Thyroid gland (tissue), 4 donors: Measurements from ENCODE around the gene RANBP9. TPM values are rescaled to one million over a fixed set of nuclear protein-coding genes. Genes with fewer than 3 reads are reported as not detected.
A peak's percentile ranks its signal among the peaks of the same experiment; 100 is the strongest.

Source experiments
- DNase-seq, 2 donors: peaks; one replicate each; pipeline ENCODE4 v3.0.0-alpha.2; 2019
- H3K27ac ChIP-seq, 3 donors: fragments of 200-600 bp; sonication (generic); 1 replicate in 2 of 3; 2 replicates in 1 of 3; pipeline ENCODE4 v1.5.1; 2016 to 2019; ENCODE audit warnings: mild to moderate bottlenecking in 1 of 3, moderate library complexity in 1 of 3
- H3K27me3 ChIP-seq: fragments of 200-600 bp; sonication (generic); one replicate; pipeline ENCODE4 v1.5.1; 2019
- H3K36me3 ChIP-seq, 2 donors: fragments of 200-600 bp; sonication (generic); one replicate each; pipeline ENCODE4 v1.5.1; 2016 to 2019
- H3K4me1 ChIP-seq, 2 donors: fragments of 200-600 bp; sonication (generic); one replicate each; pipeline ENCODE4 v1.5.1; 2017 to 2019
- H3K4me3 ChIP-seq, 3 donors: fragments of 200-600 bp; sonication (generic); replicated peaks in 1 of 3; 1 replicate in 2 of 3; 2 replicates in 1 of 3; pipeline ENCODE4 v1.5.1; 2016; ENCODE audit warnings: mild to moderate bottlenecking in 1 of 3
- H3K9me3 ChIP-seq: fragments of 200-600 bp; sonication (generic); one replicate; pipeline ENCODE4 v1.5.1; 2017
- POLR2A ChIP-seq, 2 donors: fragments of 450-650 bp; IDR thresholded peaks; one replicate each; pipeline ENCODE4 v1.6.1; 2017; ENCODE audit warnings: antibody characterized with exemption in 2 of 2, mild to moderate bottlenecking in 2 of 2, moderate library complexity in 1 of 2
- WGBS, 2 donors: methylation state at CpG; one replicate each; pipeline ENCODE4 v1.1.5; 2017; 5-methylcytosine and 5-hydroxymethylcytosine counted together
- intact Hi-C: fragments of 100-400 bp; cut with DNase I; formaldehyde crosslinking; loops from one replicate; pipeline ENCODE4 v1.15.1; 2023
- total RNA-seq, 4 donors: library from RNA; depleted of rRNA; stranded (reverse); fragments of >200 nt; gene quantifications; one replicate each; pipeline ENCODE4 v1.2.3, GENCODE V29; 2016
- TF ChIP-seq, protein P1 (sequence below), 6 experiments: fragments of 200-600 bp in 3 of 6; fragments of 450-650 bp in 3 of 6; sonication (generic) in 3 of 6; IDR thresholded peaks; one replicate each; pipeline ENCODE4 v1.5.1; 2016 to 2019; ENCODE audit warnings: antibody characterized with exemption in 6 of 6, mild to moderate bottlenecking in 2 of 6, inconsistent platforms in 1 of 6, moderate library complexity in 1 of 6

The RANBP9 gene
- total RNA-seq, 4 donors from 2014 or later = 26.8 to 42.6 (median 32.4) TPM

DNA sequence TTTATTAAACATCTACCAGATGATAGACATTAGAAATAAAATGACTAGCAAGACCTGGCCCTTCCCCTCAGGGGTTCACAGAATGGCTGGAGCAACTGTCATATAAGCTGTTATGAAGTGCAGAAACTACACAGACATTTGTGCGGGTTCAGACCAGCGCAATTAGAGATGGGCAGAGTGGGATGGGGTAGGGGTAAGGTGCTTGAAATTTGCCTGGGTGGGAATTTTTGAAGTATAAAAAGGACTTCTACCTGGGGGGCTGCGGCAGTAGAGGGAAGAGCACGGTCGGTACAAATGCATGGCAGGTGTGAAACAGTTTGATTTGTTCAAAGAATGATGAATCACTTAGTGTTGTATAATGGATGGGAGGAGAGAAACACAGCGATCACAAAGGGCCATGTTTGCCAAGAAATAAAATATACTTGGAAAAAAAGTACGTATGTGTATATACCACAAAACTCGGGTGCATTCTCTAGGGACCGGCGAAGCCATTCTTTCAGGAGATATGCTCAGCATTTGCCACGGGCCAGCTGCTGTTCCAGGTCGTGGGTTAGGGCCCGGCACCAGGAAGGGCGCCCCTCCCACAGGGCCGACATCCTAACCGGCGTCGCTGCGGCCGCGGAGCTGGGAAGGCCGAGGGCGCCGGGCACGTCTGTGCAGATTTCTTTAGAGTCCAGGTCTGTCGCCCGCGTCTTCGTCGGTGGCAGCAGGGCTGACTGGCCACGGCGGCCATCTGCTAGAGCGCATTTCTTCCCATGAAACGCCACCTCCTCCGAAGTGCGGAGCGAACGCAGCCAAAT lies 97.3 kb downstream of the RANBP9 start:
- Histone ChIP-seq H3K27ac (peak overlapping the region; percentile 44 to 82 (median 49)), H3K9me3 (no peaks in the 10 kb centered on the region), H3K4me3 (peak overlapping the region; percentile 21 to 96 (median 65)), H3K27me3 (no peaks in the 10 kb centered on the region), H3K36me3 (peaks cover 15 to 22% of the 10 kb centered on the region in 2 donors), H3K4me1 (peaks cover 7 to 32% of the 10 kb centered on the region in 2 donors)
- intact Hi-C loops = no loop called here
- TF ChIP-seq POLR2A (IDR thresholded peaks at IDR 0.05) = no peak
- TF ChIP-seq, protein P1, sequence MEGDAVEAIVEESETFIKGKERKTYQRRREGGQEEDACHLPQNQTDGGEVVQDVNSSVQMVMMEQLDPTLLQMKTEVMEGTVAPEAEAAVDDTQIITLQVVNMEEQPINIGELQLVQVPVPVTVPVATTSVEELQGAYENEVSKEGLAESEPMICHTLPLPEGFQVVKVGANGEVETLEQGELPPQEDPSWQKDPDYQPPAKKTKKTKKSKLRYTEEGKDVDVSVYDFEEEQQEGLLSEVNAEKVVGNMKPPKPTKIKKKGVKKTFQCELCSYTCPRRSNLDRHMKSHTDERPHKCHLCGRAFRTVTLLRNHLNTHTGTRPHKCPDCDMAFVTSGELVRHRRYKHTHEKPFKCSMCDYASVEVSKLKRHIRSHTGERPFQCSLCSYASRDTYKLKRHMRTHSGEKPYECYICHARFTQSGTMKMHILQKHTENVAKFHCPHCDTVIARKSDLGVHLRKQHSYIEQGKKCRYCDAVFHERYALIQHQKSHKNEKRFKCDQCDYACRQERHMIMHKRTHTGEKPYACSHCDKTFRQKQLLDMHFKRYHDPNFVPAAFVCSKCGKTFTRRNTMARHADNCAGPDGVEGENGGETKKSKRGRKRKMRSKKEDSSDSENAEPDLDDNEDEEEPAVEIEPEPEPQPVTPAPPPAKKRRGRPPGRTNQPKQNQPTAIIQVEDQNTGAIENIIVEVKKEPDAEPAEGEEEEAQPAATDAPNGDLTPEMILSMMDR (IDR thresholded peaks at IDR 0.05) = no peak
- 9 to 10% methylated on average over 25 to 28 of the region's 38 CpGs for WGBS, 2 donors
- DNase-seq = peak; percentile 66 to 70

DNA sequence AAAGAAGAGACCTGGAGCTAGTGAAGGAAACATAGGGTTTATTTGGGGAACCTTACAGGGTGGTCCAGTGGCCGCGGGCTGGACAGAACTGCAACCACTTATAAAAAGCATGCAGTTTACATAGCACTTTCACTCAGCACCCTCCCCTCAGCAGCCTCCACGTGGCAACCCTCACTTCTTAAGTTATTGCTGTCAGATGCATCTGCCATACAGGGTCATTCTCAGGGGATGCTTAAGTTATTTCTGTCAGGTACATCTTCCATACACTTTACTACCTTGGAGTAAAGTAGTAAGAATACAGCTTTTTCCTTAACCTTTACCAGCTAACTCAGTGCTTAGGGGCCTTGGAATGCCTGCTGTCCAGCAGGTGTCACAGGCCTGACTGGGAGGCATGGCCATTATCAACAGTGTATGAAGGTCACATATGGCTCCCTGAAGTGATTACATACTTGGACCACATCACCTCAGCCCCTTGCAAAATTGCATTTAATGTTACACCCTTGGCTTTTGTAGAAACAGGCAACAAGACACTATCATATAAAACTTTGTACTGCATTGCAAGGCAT lies 98.5 kb downstream of the RANBP9 start:
- Histone ChIP-seq H3K4me3 (no peak overlapping the region), H3K27me3 (no peaks in the 10 kb centered on the region), H3K9me3 (no peaks in the 10 kb centered on the region), H3K36me3 (peaks cover 5 to 14% of the 10 kb centered on the region in 2 donors), H3K27ac (no peak overlapping the region), H3K4me1 (peaks cover 7 to 32% of the 10 kb centered on the region in 2 donors)
- TF ChIP-seq POLR2A (IDR thresholded peaks at IDR 0.05) = no peak
- TF ChIP-seq, protein P1 (IDR thresholded peaks at IDR 0.05) = no peak
- intact Hi-C loops = no loop called here
- 61 to 67% methylated on average over 3 of the region's 3 CpGs for WGBS, 2 donors
- DNase-seq = no peak

DNA sequence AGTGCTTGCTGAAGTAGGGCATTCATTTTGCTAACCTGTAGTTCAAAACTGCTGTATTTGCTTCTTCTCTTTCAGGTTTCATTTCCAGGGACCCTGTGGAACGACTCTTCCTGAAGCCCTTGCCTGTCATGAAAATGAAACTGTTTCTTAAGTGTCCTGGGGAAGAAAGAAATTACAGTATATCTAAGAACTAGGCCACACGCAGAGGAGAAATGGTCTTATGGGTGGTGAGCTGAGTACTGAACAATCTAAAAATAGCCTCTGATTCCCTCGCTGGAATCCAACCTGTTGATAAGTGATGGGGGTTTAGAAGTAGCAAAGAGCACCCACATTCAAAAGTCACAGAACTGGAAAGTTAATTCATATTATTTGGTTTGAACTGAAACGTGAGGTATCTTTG lies 99.9 kb downstream of the RANBP9 start:
- peaks cover 0 to 2% of the 10 kb centered on the region in 2 donors for H3K36me3 ChIP-seq
- intact Hi-C loops = no loop called here
- H3K27ac ChIP-seq = peak overlapping the region; percentile 37 to 66 (median 46)
- peaks cover 7 to 29% of the 10 kb centered on the region in 2 donors for H3K4me1 ChIP-seq
- H3K9me3 ChIP-seq = no peaks in the 10 kb centered on the region
- H3K4me3 ChIP-seq = no peak overlapping the region
- no peaks in the 10 kb centered on the region for H3K27me3 ChIP-seq
- no peak for TF ChIP-seq POLR2A (IDR thresholded peaks at IDR 0.05)
- TF ChIP-seq, protein P1 (IDR thresholded peaks at IDR 0.05) = no peak
- 35 to 69% methylated on average over 4 of the region's 4 CpGs for WGBS, 2 donors
- no peak for DNase-seq

DNA sequence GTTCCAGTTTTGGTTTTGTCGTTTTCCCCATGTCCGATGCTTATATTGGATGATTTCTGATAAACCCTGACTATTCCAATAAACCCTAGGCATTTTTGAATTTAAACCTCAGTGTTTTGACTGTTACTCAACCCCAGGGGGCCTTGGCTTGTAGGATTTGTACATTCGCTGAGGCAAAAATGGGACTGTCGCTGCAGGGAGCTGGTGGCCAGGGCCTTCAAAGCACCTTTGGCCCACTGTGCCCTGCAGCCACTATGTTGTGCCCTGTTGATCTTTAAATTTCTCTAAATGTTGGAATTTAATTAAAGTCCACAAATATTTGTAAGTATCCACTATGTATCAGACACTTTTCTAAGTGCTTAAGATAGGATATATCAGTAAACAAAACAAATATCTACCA lies 106.0 kb downstream of the RANBP9 start:
- intact Hi-C loops = loop anchor here (5.0 kb wide), 1 partner anchor 33 kb away; the partner anchor contains the start of gene SIRT5
- DNase-seq = no peak
- H3K27ac ChIP-seq = no peak overlapping the region
- H3K9me3 ChIP-seq = no peaks in the 10 kb centered on the region
- no peaks in the 10 kb centered on the region for H3K27me3 ChIP-seq
- TF ChIP-seq, protein P1 (IDR thresholded peaks at IDR 0.05) = no peak
- TF ChIP-seq POLR2A (IDR thresholded peaks at IDR 0.05) = no peak
- WGBS, 2 donors = 92 to 96% methylated on average over 4 of the region's 4 CpGs
- peaks cover 0 to 4% of the 10 kb centered on the region in 2 donors for H3K4me1 ChIP-seq
- peaks cover 9% of the 10 kb centered on the region in 2 donors for H3K36me3 ChIP-seq
- no peak overlapping the region for H3K4me3 ChIP-seq
